GM23338 (cell line): ENCODE data around the gene SUSD1. TPM values are rescaled to one million over a fixed set of nuclear protein-coding genes. Genes with fewer than 3 reads are reported as not detected.

Experiments used
- ATAC-seq: fragments of 200-7000 bp; cut with Tn5 transposase; 3 replicates; pipeline ENCODE4 v1.9.1; 2020
- DNase-seq: peaks from one replicate; pipeline ENCODE4 v3.0.0-alpha.2; 2015; ENCODE audit warnings: low spot score
- H2AFZ ChIP-seq: fragments of 200-600 bp; sonication (generic); 2 replicates; pipeline ENCODE4 v1.8.0; 2016; ENCODE audit warnings: antibody characterized with exemption, mild to moderate bottlenecking, moderate library complexity
- H3F3A ChIP-seq: fragments of 200-600 bp; sonication (generic); replicated peaks from 2 replicates; pipeline ENCODE4 v1.8.0; 2017; ENCODE audit warnings: antibody characterized with exemption, mixed run types, low read depth
- H3K27ac ChIP-seq: fragments of 200-600 bp; sonication (generic); 2 replicates; pipeline ENCODE4 v1.6.1; 2016; ENCODE audit warnings: low read depth
- H3K27me3 ChIP-seq: fragments of 200-600 bp; sonication (generic); 2 replicates; pipeline ENCODE4 v1.8.0; 2016; ENCODE audit warnings: mild to moderate bottlenecking, mixed run types, moderate library complexity; ENCODE audit not compliant: insufficient read depth
- H3K36me3 ChIP-seq: fragments of 200-600 bp; sonication (generic); 2 replicates; pipeline ENCODE4 v1.8.0; 2016; ENCODE audit warnings: mild to moderate bottlenecking; ENCODE audit not compliant: insufficient read depth
- H3K4me1 ChIP-seq: fragments of 200-600 bp; sonication (generic); 2 replicates; pipeline ENCODE4 v1.8.0; 2016; ENCODE audit warnings: mild to moderate bottlenecking, moderate library complexity; ENCODE audit not compliant: insufficient read depth
- H3K4me2 ChIP-seq: fragments of 200-600 bp; sonication (generic); 2 replicates; pipeline ENCODE4 v1.7.1; 2017; ENCODE audit warnings: mixed run types
- H3K4me3 ChIP-seq: fragments of 200-600 bp; sonication (generic); 2 replicates; pipeline ENCODE4 v1.6.1; 2016; ENCODE audit warnings: mixed run types
- H3K79me2 ChIP-seq: fragments of 200-600 bp; sonication (generic); replicated peaks from 2 replicates; pipeline ENCODE4 v1.8.0; 2017; ENCODE audit warnings: mild to moderate bottlenecking; ENCODE audit not compliant: insufficient read depth
- H3K9me2 ChIP-seq: fragments of 200-600 bp; sonication (generic); 2 replicates; pipeline ENCODE4 v1.8.0; 2017; ENCODE audit not compliant: insufficient read depth
- H4K20me1 ChIP-seq: fragments of 200-600 bp; sonication (generic); replicated peaks from 2 replicates; pipeline ENCODE4 v1.8.0; 2017; ENCODE audit warnings: mild to moderate bottlenecking; ENCODE audit not compliant: insufficient read depth
- H3K27ac Mint-ChIP-seq: 2 replicates; pipeline ENCODE4 v1.8.0; 2020; ENCODE audit warnings: inconsistent platforms, mild to moderate bottlenecking, moderate library complexity, mixed read lengths
- H3K27me3 Mint-ChIP-seq: 3 replicates; pipeline ENCODE4 v1.8.0; 2022; ENCODE audit warnings: low read depth, mild to moderate bottlenecking, moderate library complexity, mixed read lengths, inconsistent platforms; ENCODE audit not compliant: insufficient read depth, poor library complexity
- H3K36me3 Mint-ChIP-seq: 3 replicates; pipeline ENCODE4 v1.8.0; 2021; ENCODE audit warnings: low read depth, mild to moderate bottlenecking, inconsistent platforms, moderate library complexity, mixed read lengths
- H3K4me1 Mint-ChIP-seq: 3 replicates; pipeline ENCODE4 v1.8.0; 2020; ENCODE audit warnings: mild to moderate bottlenecking, inconsistent platforms, mixed read lengths
- H3K4me3 Mint-ChIP-seq: 3 replicates; pipeline ENCODE4 v1.8.0; 2021; ENCODE audit warnings: moderate library complexity, mild to moderate bottlenecking, inconsistent platforms, mixed read lengths
- H3K9me3 Mint-ChIP-seq: 3 replicates; pipeline ENCODE4 v1.8.0; 2020; ENCODE audit warnings: moderate library complexity, mild to moderate bottlenecking, inconsistent platforms, mixed read lengths
- CREB1 ChIP-seq: fragments of 250-450 bp; sonication (Bioruptor Pico); IDR thresholded peaks from 2 replicates; pipeline ENCODE4 v1.5.0; 2020; ENCODE audit warnings: low read depth, mild to moderate bottlenecking, moderate library complexity
- CTCF ChIP-seq, 2 experiments: fragments of 200-600 bp in 1 of 2; sonication (generic) in 1 of 2; conservative IDR thresholded peaks; 2 replicates each; pipeline versions ENCODE4 v1.5.1 to v1.6.1; 2016 to 2017; ENCODE audit warnings: antibody characterized with exemption in 2 of 2, low read depth in 2 of 2, mild to moderate bottlenecking in 2 of 2, moderate library complexity in 1 of 2
- EZH2 ChIP-seq: fragments of 200-600 bp; sonication (generic); IDR thresholded peaks from one replicate; pipeline ENCODE4 v1.8.0; 2017; ENCODE audit warnings: antibody characterized with exemption, mild to moderate bottlenecking, low read depth; ENCODE audit not compliant: unreplicated experiment
- EZH2phosphoT487 ChIP-seq: fragments of 200-600 bp; sonication (generic); IDR thresholded peaks from one replicate; pipeline ENCODE4 v1.8.1; 2018; ENCODE audit warnings: antibody characterized with exemption; ENCODE audit not compliant: unreplicated experiment
- JUNB ChIP-seq: IDR thresholded peaks from one replicate; pipeline ENCODE4 v1.6.1; 2016; ENCODE audit warnings: antibody characterized with exemption; ENCODE audit not compliant: unreplicated experiment
- NANOG ChIP-seq: IDR thresholded peaks from 2 replicates; pipeline ENCODE4 v1.6.1; 2016; ENCODE audit warnings: antibody characterized with exemption, borderline replicate concordance
- POLR2AphosphoS5 ChIP-seq: IDR thresholded peaks from 2 replicates; pipeline ENCODE4 v1.6.1; 2016; ENCODE audit warnings: antibody characterized with exemption, low read depth
- REST ChIP-seq: IDR thresholded peaks from one replicate; pipeline ENCODE4 v1.6.1; 2018; ENCODE audit warnings: antibody characterized with exemption; ENCODE audit not compliant: unreplicated experiment
- STAT1 ChIP-seq: IDR thresholded peaks from one replicate; pipeline ENCODE4 v1.6.1; 2016; ENCODE audit warnings: antibody characterized with exemption; ENCODE audit not compliant: unreplicated experiment
- ZNF114 ChIP-seq: fragments of 250-450 bp; sonication (Bioruptor Pico); IDR thresholded peaks from 2 replicates; pipeline ENCODE4 v1.5.0; 2020; ENCODE audit warnings: mild to moderate bottlenecking, moderate library complexity
- ZNF331 ChIP-seq: fragments of 250-450 bp; sonication (Bioruptor Pico); IDR thresholded peaks from 2 replicates; pipeline ENCODE4 v1.5.0; 2020; ENCODE audit warnings: low read depth, mild to moderate bottlenecking, moderate library complexity
- ZNF462 ChIP-seq: fragments of 250-450 bp; sonication (Bioruptor Pico); IDR thresholded peaks from 2 replicates; pipeline ENCODE4 v1.5.0; 2020; ENCODE audit warnings: mild to moderate bottlenecking, moderate library complexity
- polyA plus RNA-seq: library from polyadenylated mRNA; unstranded; fragments of >200 nt; fragmentation: Nextera tagmentation; extraction: Ambion mirVana; gene quantifications from 2 replicates; pipeline ENCODE4 v1.2.1, GENCODE V29; 2016
- total RNA-seq: library from RNA; depleted of rRNA; stranded (reverse); fragments of >200 nt; shearing (Covaris generic); gene quantifications from 2 replicates; pipeline ENCODE4 v1.2.3, GENCODE V29; 2014
- TF ChIP-seq, protein P1 (sequence below): IDR thresholded peaks from 2 replicates; pipeline ENCODE4 v1.6.1; 2016; ENCODE audit warnings: antibody characterized with exemption

The SUSD1 gene
- total and polyA plus RNA-seq, 2 experiments from 2014 or later: 1.2 to 6.4 TPM

DNA sequence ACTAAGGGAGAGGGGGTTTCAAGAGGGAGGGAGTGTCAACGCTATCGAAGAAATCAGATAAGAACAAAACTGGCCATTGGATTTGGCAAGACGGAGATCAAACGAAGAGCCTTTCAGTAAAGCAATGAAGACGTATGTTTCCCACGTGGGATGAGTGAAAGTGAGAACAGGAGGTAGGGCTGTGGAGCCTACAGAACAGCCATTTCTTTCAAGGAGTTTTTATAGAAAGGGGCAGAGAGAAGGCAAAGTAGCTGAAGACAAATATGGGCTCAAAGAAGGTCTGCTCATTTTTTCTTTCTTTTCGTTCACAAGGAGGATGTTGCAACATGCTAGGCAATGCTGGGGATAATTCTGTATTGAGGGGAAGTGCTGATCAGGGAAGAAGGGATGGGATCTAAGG is 98.3 kb downstream of the SUSD1 start:
- H3K9me2 ChIP-seq: no peaks in the 10 kb centered on the region
- Mint-ChIP-seq H3K36me3 (no peaks in the 10 kb centered on the region), H3K4me1 (peaks cover 9% of the 10 kb centered on the region), H3K27ac (no peak overlapping the region), H3K4me3 (no peak overlapping the region), H3K27me3 (peaks cover 8% of the 10 kb centered on the region), H3K9me3 (no peaks in the 10 kb centered on the region; the same call in 2 of the 3 replicates)
- H3K4me3 ChIP-seq: no peak overlapping the region
- no peaks in the 10 kb centered on the region; the same call in 1 of the 2 replicates for H4K20me1 ChIP-seq
- no peaks in the 10 kb centered on the region for H3K36me3 ChIP-seq
- TF ChIP-seq EZH2phosphoT487: no peak
- no peak for TF ChIP-seq ZNF462 (CRISPR knock-in tag)
- TF ChIP-seq JUNB: no peak
- TF ChIP-seq, protein P1, sequence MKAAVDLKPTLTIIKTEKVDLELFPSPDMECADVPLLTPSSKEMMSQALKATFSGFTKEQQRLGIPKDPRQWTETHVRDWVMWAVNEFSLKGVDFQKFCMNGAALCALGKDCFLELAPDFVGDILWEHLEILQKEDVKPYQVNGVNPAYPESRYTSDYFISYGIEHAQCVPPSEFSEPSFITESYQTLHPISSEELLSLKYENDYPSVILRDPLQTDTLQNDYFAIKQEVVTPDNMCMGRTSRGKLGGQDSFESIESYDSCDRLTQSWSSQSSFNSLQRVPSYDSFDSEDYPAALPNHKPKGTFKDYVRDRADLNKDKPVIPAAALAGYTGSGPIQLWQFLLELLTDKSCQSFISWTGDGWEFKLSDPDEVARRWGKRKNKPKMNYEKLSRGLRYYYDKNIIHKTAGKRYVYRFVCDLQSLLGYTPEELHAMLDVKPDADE: no peak
- TF ChIP-seq EZH2: no peak
- TF ChIP-seq CTCF (conservative IDR thresholded peaks at IDR 0.05; ENCODE audit: low read depth in 2 of 2): no peak
- TF ChIP-seq NANOG: no peak
- TF ChIP-seq REST: no peak
- TF ChIP-seq STAT1: no peak
- TF ChIP-seq POLR2AphosphoS5: no peak
- no peak for TF ChIP-seq ZNF114 (CRISPR knock-in tag)
- TF ChIP-seq ZNF331 (CRISPR knock-in tag): no peak
- no peak for TF ChIP-seq CREB1 (CRISPR knock-in tag)
- ATAC-seq (no peak), DNase-seq (no peak)
- H3K4me1 ChIP-seq: no peaks in the 10 kb centered on the region; the same call in 1 of the 2 replicates
- no peaks in the 10 kb centered on the region for H3K27me3 ChIP-seq
- no peaks in the 10 kb centered on the region for H3K79me2 ChIP-seq
- H2AFZ ChIP-seq: no peak overlapping the region
- no peak overlapping the region; the same call in 1 of the 2 replicates for H3K27ac ChIP-seq
- H3F3A ChIP-seq: 0 out of 2 replicates have a peak, but pooled peaks cover 3% of the 10 kb centered on the region
- H3K4me2 ChIP-seq: no peak overlapping the region
